ENCODE measurements around the gene TESMIN.

TESMIN gene

GRCh38 chr11:68775951-68776388 is 24.6 kb upstream of the TESMIN start:
- Histone ChIP-seq H3K36me3 (ENCODE audit: insufficient read depth, low read length) (peaks cover 88% of the 10 kb centered on the region), H3K27ac (ENCODE audit: low read depth, low read length) (no peak overlapping the region), H3K4me3 (ENCODE audit: low read depth in 1 of 2, low read length in 2 of 2) (no peak overlapping the region), H3K4me1 (ENCODE audit: insufficient read depth, low read length) (no peaks in the 10 kb centered on the region), H3K27me3 (ENCODE audit: control insufficient read depth in 1 of 2, insufficient read depth in 2 of 2, low read length in 2 of 2) (no peaks in the 10 kb centered on the region), H3K9me3 (ENCODE audit: low read length) (no peaks in the 10 kb centered on the region), H3K9ac (ENCODE audit: low read length) (no peak overlapping the region)

GRCh38 chr11:68774194-68774585 is 22.9 kb upstream of the TESMIN start:
- Histone ChIP-seq H3K36me3 (ENCODE audit: insufficient read depth, low read length) (peaks cover 90% of the 10 kb centered on the region), H3K9ac (ENCODE audit: low read length) (no peak overlapping the region), H3K4me1 (ENCODE audit: insufficient read depth, low read length) (no peaks in the 10 kb centered on the region), H3K4me3 (ENCODE audit: low read depth in 1 of 2, low read length in 2 of 2) (no peak overlapping the region), H3K9me3 (ENCODE audit: low read length) (no peaks in the 10 kb centered on the region), H3K27ac (ENCODE audit: low read depth, low read length) (no peak overlapping the region), H3K27me3 (ENCODE audit: control insufficient read depth in 1 of 2, insufficient read depth in 2 of 2, low read length in 2 of 2) (no peaks in the 10 kb centered on the region)

- Histone ChIP-seq H3K4me1 (ENCODE audit: insufficient read depth, low read length) (no peaks in the 10 kb centered on the region), H3K36me3 (ENCODE audit: insufficient read depth, low read length) (peaks cover 92% of the 10 kb centered on the region), H3K27me3 (ENCODE audit: control insufficient read depth in 1 of 2, insufficient read depth in 2 of 2, low read length in 2 of 2) (no peaks in the 10 kb centered on the region), H3K9me3 (ENCODE audit: low read length) (no peaks in the 10 kb centered on the region), H3K9ac (ENCODE audit: low read length) (no peak overlapping the region), H3K27ac (ENCODE audit: low read depth, low read length) (no peak overlapping the region), H3K4me3 (ENCODE audit: low read depth in 1 of 2, low read length in 2 of 2) (no peak overlapping the region)
Observed at GRCh38 chr11:68773521-68774193, 22.3 kb upstream of the TESMIN start.

GRCh38 chr11:68772936-68773335 is 21.6 kb upstream of the TESMIN start:
- H3K9me3 ChIP-seq (ENCODE audit: low read length) = no peaks in the 10 kb centered on the region
- H3K4me1 ChIP-seq (ENCODE audit: insufficient read depth, low read length) = no peaks in the 10 kb centered on the region
- H3K27me3 ChIP-seq (ENCODE audit: control insufficient read depth in 1 of 2, insufficient read depth in 2 of 2, low read length in 2 of 2) = no peaks in the 10 kb centered on the region
- H3K27ac ChIP-seq (ENCODE audit: low read depth, low read length) = no peak overlapping the region
- peaks cover 94% of the 10 kb centered on the region for H3K36me3 ChIP-seq (ENCODE audit: insufficient read depth, low read length)
- H3K4me3 ChIP-seq (ENCODE audit: low read depth in 1 of 2, low read length in 2 of 2) = no peak overlapping the region
- H3K9ac ChIP-seq (ENCODE audit: low read length) = no peak overlapping the region

GRCh38 chr11:68770781-68771180 is 19.5 kb upstream of the TESMIN start:
- Histone ChIP-seq H3K4me3 (ENCODE audit: low read depth in 1 of 2, low read length in 2 of 2) (no peak overlapping the region), H3K9ac (ENCODE audit: low read length) (no peak overlapping the region), H3K36me3 (ENCODE audit: insufficient read depth, low read length) (peaks cover 88% of the 10 kb centered on the region)

GRCh38 chr11:68767672-68768071 is 16.4 kb upstream of the TESMIN start:
- no peaks in the 10 kb centered on the region for H3K9me3 ChIP-seq (ENCODE audit: low read length)
- peaks cover 85% of the 10 kb centered on the region for H3K36me3 ChIP-seq (ENCODE audit: insufficient read depth, low read length)
- no peak overlapping the region for H3K9ac ChIP-seq (ENCODE audit: low read length)
- no peaks in the 10 kb centered on the region for H3K27me3 ChIP-seq (ENCODE audit: control insufficient read depth in 1 of 2, insufficient read depth in 2 of 2, low read length in 2 of 2)
- H3K4me1 ChIP-seq (ENCODE audit: insufficient read depth, low read length) = no peaks in the 10 kb centered on the region
- H3K27ac ChIP-seq (ENCODE audit: low read depth, low read length) = no peak overlapping the region
- no peak overlapping the region for H3K4me3 ChIP-seq (ENCODE audit: low read depth in 1 of 2, low read length in 2 of 2)

More at GRCh38 chr11:68770781-68771180, 19.5 kb upstream of the TESMIN start:
- no peaks in the 10 kb centered on the region for H3K4me1 ChIP-seq (ENCODE audit: insufficient read depth, low read length)
- H3K27me3 ChIP-seq (ENCODE audit: control insufficient read depth in 1 of 2, insufficient read depth in 2 of 2, low read length in 2 of 2) = no peaks in the 10 kb centered on the region
- no peak overlapping the region for H3K27ac ChIP-seq (ENCODE audit: low read depth, low read length)
- no peaks in the 10 kb centered on the region for H3K9me3 ChIP-seq (ENCODE audit: low read length)

GRCh38 chr11:68766786-68767185 is 15.5 kb upstream of the TESMIN start:
- Histone ChIP-seq H3K27ac (ENCODE audit: low read depth, low read length) (no peak overlapping the region), H3K9me3 (ENCODE audit: low read length) (no peaks in the 10 kb centered on the region), H3K27me3 (ENCODE audit: control insufficient read depth in 1 of 2, insufficient read depth in 2 of 2, low read length in 2 of 2) (no peaks in the 10 kb centered on the region), H3K4me3 (ENCODE audit: low read depth in 1 of 2, low read length in 2 of 2) (no peak overlapping the region), H3K36me3 (ENCODE audit: insufficient read depth, low read length) (peaks cover 84% of the 10 kb centered on the region), H3K4me1 (ENCODE audit: insufficient read depth, low read length) (no peaks in the 10 kb centered on the region), H3K9ac (ENCODE audit: low read length) (no peak overlapping the region)

GRCh38 chr11:68764746-68765145 is 13.4 kb upstream of the TESMIN start:
- H3K27me3 ChIP-seq (ENCODE audit: control insufficient read depth in 1 of 2, insufficient read depth in 2 of 2, low read length in 2 of 2) = no peaks in the 10 kb centered on the region
- H3K9ac ChIP-seq (ENCODE audit: low read length) = no peak overlapping the region
- no peak overlapping the region for H3K27ac ChIP-seq (ENCODE audit: low read depth, low read length)
- H3K4me3 ChIP-seq (ENCODE audit: low read depth in 1 of 2, low read length in 2 of 2) = no peak overlapping the region
- peaks cover 76% of the 10 kb centered on the region for H3K36me3 ChIP-seq (ENCODE audit: insufficient read depth, low read length)
- no peaks in the 10 kb centered on the region for H3K9me3 ChIP-seq (ENCODE audit: low read length)
- H3K4me1 ChIP-seq (ENCODE audit: insufficient read depth, low read length) = no peaks in the 10 kb centered on the region

GRCh38 chr11:68763926-68764657 is 12.8 kb upstream of the TESMIN start:
- Histone ChIP-seq H3K27me3 (ENCODE audit: control insufficient read depth in 1 of 2, insufficient read depth in 2 of 2, low read length in 2 of 2) (no peaks in the 10 kb centered on the region), H3K36me3 (ENCODE audit: insufficient read depth, low read length) (peaks cover 76% of the 10 kb centered on the region), H3K9ac (ENCODE audit: low read length) (no peak overlapping the region), H3K9me3 (ENCODE audit: low read length) (no peaks in the 10 kb centered on the region), H3K4me3 (ENCODE audit: low read depth in 1 of 2, low read length in 2 of 2) (no peak overlapping the region), H3K4me1 (ENCODE audit: insufficient read depth, low read length) (no peaks in the 10 kb centered on the region), H3K27ac (ENCODE audit: low read depth, low read length) (no peak overlapping the region)

GRCh38 chr11:68763181-68763721 is 11.9 kb upstream of the TESMIN start:
- Histone ChIP-seq H3K36me3 (ENCODE audit: insufficient read depth, low read length) (peaks cover 73% of the 10 kb centered on the region), H3K9ac (ENCODE audit: low read length) (no peak overlapping the region), H3K4me3 (ENCODE audit: low read depth in 1 of 2, low read length in 2 of 2) (no peak overlapping the region), H3K27me3 (ENCODE audit: control insufficient read depth in 1 of 2, insufficient read depth in 2 of 2, low read length in 2 of 2) (no peaks in the 10 kb centered on the region), H3K4me1 (ENCODE audit: insufficient read depth, low read length) (no peaks in the 10 kb centered on the region), H3K27ac (ENCODE audit: low read depth, low read length) (no peak overlapping the region), H3K9me3 (ENCODE audit: low read length) (no peaks in the 10 kb centered on the region)

GRCh38 chr11:68762481-68762880 is 11.2 kb upstream of the TESMIN start:
- no peaks in the 10 kb centered on the region for H3K4me1 ChIP-seq (ENCODE audit: insufficient read depth, low read length)

More at GRCh38 chr11:68762481-68762880, 11.2 kb upstream of the TESMIN start:
- H3K9me3 ChIP-seq (ENCODE audit: low read length) = no peaks in the 10 kb centered on the region
- no peak overlapping the region for H3K9ac ChIP-seq (ENCODE audit: low read length)
- peaks cover 76% of the 10 kb centered on the region for H3K36me3 ChIP-seq (ENCODE audit: insufficient read depth, low read length)
- no peaks in the 10 kb centered on the region for H3K27me3 ChIP-seq (ENCODE audit: control insufficient read depth in 1 of 2, insufficient read depth in 2 of 2, low read length in 2 of 2)
- H3K27ac ChIP-seq (ENCODE audit: low read depth, low read length) = no peak overlapping the region
- no peak overlapping the region for H3K4me3 ChIP-seq (ENCODE audit: low read depth in 1 of 2, low read length in 2 of 2)

Measured in muscle layer of colon (tissue), 2 donors.